ENCODE data around the gene BOC.

Gene BOC

DNA sequence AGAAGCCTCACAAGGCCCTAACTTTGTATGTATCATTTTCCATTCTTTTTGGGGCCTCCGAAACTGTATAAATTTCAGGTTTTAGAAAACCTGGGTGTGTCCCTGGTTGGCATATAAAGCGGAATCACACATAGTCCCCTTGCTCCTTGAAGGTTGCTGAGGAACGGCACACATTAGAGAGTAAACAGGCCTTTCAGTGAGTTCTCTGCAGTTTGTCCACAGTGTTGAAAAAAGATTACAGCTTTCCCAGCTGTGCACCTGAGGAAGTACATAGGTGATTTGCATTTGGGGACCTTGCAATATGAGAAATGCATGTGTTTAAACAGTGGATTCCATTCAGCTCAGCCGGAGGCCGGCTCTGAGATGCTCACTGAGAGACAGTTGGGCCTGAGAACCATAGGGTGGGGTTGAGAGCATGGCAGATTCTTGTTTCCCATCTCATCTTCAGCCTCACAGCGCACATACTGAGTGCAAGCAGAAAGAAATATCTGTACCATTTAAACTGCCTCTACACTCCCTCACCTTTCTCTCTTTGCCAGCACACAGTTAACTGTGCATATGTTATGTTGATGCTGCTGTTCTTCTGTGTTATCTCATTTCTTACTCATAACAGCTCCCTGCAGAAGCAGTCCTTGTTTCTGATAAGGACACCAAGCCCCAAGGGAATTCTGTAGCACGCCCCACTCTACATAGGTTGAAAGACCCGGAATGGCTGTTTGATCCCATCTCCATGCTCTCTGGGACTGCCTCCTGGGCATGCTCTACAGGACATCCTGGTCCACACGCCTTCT lies 60.4 kb downstream of the BOC start:
- Mint-ChIP-seq H3K27me3 (peaks cover 2% of the 10 kb centered on the region), H3K36me3 (ENCODE audit: low read depth) (no peaks in the 10 kb centered on the region), H3K4me1 (ENCODE audit: low read depth) (peaks cover 9% of the 10 kb centered on the region), H3K9me3 (no peaks in the 10 kb centered on the region), H3K27ac (no peak overlapping the region), H3K4me3 (no peak overlapping the region)
- no peak for DNase-seq

DNA sequence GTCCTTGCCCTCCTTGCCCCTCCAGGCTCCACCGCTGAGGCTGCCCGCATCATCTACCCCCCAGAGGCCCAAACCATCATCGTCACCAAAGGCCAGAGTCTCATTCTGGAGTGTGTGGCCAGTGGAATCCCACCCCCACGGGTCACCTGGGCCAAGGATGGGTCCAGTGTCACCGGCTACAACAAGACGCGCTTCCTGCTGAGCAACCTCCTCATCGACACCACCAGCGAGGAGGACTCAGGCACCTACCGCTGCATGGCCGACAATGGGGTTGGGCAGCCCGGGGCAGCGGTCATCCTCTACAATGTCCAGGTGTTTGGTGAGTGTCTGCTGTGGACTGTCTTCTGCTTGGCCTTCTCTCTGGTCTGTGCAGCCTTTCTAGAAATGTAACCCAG lies 61.0 kb downstream of the BOC start:
- H3K27me3 Mint-ChIP-seq = peaks cover 2% of the 10 kb centered on the region

DNA sequence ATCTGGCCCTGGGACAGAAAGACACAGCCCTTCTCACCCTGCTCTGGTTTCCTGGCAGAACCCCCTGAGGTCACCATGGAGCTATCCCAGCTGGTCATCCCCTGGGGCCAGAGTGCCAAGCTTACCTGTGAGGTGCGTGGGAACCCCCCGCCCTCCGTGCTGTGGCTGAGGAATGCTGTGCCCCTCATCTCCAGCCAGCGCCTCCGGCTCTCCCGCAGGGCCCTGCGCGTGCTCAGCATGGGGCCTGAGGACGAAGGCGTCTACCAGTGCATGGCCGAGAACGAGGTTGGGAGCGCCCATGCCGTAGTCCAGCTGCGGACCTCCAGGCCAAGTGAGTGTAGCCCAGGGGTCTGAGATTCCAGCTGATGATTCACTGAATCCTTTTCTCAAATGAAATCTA lies 61.7 kb downstream of the BOC start:
- peaks cover 2% of the 10 kb centered on the region for H3K27me3 Mint-ChIP-seq
- no peak overlapping the region for H3K4me3 Mint-ChIP-seq
- DNase-seq = no peak
- peaks cover 9% of the 10 kb centered on the region for H3K4me1 Mint-ChIP-seq (ENCODE audit: low read depth)
- H3K36me3 Mint-ChIP-seq (ENCODE audit: low read depth) = no peaks in the 10 kb centered on the region
- H3K27ac Mint-ChIP-seq = no peak overlapping the region
- no peaks in the 10 kb centered on the region for H3K9me3 Mint-ChIP-seq

More for the DNA sequence above, 61.0 kb downstream of the BOC start:
- Mint-ChIP-seq H3K27ac (no peak overlapping the region), H3K36me3 (ENCODE audit: low read depth) (no peaks in the 10 kb centered on the region), H3K9me3 (no peaks in the 10 kb centered on the region), H3K4me3 (no peak overlapping the region), H3K4me1 (ENCODE audit: low read depth) (peaks cover 9% of the 10 kb centered on the region)
- no peak for DNase-seq

DNA sequence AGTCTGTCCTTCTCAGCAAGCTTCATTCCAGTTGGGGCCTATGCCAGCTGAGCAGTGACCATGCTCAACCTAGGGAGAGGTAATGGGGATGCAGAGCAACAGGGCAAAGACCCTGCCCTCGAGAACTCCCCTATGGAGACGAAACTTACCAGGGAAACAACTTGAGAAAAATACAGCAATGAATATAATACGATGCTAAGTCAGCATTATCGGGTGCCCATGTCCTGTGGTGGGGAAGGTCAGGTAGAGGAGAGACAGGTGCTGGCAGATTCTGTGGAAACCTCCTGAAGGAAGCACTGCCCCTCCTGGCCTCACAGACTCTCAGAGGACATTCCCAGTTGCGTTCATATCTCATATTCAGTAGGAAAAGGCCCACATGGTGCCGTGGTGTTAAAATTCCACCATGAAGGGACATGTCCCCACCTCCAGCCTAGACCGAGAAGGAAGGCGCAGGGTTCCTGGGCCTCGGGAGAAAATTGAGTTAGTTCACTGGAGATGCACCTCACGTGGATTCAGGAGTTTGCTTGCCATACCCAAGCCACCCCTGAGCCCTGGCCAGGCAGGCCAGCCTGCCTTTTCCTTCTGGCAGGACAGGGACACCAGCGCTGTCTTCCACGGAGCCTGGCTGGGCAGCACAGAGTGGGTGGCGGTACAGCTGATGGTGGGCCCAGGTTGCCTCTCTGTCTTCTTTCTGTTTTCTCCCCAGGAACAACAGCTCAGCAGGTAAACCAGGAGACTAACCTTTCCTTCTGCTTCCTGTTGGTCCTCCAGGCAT lies 62.4 kb downstream of the BOC start:
- no peaks in the 10 kb centered on the region for H3K27me3 Mint-ChIP-seq
- no peak for DNase-seq
- H3K4me3 Mint-ChIP-seq = no peak overlapping the region
- H3K36me3 Mint-ChIP-seq (ENCODE audit: low read depth) = no peaks in the 10 kb centered on the region
- H3K4me1 Mint-ChIP-seq (ENCODE audit: low read depth) = peaks cover 9% of the 10 kb centered on the region
- H3K9me3 Mint-ChIP-seq = no peaks in the 10 kb centered on the region
- H3K27ac Mint-ChIP-seq = no peak overlapping the region

DNA sequence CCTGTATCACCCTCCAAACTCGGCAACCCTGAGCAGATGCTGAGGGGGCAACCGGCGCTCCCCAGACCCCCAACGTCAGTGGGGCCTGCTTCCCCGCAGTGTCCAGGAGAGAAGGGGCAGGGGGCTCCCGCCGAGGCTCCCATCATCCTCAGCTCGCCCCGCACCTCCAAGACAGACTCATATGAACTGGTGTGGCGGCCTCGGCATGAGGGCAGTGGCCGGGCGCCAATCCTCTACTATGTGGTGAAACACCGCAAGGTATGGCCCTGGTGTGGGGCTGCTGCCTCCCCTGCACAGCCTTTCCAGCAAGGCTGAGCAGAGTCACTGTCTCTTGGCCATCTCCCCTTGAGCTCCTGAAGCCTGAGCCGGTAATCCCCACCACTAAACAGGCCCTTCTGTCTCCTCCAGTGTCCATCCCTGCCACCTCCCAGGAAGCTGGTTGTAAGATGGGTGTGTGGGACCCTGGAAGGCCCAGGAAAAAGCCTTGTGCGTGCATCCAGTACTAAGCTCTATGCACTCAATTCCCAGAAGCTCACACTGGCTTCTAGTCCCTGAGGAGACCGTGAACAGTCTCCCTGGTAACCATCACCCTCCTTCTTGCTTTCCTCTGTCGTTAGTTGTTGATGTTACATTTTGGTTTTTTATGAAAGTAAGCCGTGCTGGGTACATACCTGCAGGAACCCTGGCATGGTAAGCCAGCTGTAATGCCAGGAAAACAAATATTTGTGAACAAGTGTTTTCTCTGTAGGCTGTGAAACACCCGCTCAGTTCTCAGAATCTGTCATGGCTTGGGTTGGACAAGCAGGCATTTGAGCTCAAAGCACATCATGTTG lies 63.3 kb downstream of the BOC start:
- H3K9me3 Mint-ChIP-seq = no peaks in the 10 kb centered on the region
- no peak overlapping the region for H3K27ac Mint-ChIP-seq

DNA sequence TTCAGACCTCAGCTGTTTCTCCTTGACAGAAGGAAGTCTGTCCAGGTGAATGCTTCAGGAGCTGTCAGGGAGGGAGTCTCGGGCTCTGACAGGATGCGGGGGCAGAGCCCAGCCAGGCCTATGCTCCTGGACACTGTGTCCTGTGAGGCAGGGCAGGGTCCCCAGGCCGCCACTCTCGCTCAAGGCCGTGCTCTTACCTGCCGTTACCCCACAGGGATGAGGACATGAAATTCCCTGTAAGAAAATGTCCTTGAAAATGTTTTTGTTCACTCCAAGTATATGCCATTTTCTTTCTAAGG lies 63.9 kb downstream of the BOC start:
- Mint-ChIP-seq H3K9me3 (no peaks in the 10 kb centered on the region), H3K36me3 (ENCODE audit: low read depth) (no peaks in the 10 kb centered on the region), H3K27ac (no peak overlapping the region), H3K27me3 (no peaks in the 10 kb centered on the region), H3K4me1 (ENCODE audit: low read depth) (peaks cover 9% of the 10 kb centered on the region), H3K4me3 (no peak overlapping the region)
- no peak for DNase-seq

More for the DNA sequence above, 63.3 kb downstream of the BOC start:
- Mint-ChIP-seq H3K4me1 (ENCODE audit: low read depth) (peaks cover 9% of the 10 kb centered on the region), H3K36me3 (ENCODE audit: low read depth) (no peaks in the 10 kb centered on the region), H3K4me3 (no peak overlapping the region), H3K27me3 (no peaks in the 10 kb centered on the region)
- DNase-seq = no peak

DNA sequence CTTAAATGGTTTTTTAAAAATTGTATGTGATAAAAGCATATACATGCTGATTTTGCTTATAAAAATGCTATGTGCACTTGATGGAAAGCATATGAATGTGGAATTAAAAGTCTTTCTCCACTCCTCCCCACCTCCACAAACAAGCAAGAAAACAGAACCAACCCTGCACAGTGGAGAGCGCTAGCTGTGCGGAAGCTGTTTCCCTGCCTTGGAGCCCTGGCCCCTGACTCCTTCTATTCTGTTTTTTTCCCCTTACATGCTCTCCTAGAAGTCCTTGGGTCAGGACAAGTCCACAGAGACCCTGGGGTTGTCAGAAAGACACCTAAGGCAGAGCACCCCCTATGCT lies 64.2 kb downstream of the BOC start:
- no peaks in the 10 kb centered on the region for H3K36me3 Mint-ChIP-seq (ENCODE audit: low read depth)
- DNase-seq = no peak
- peaks cover 9% of the 10 kb centered on the region for H3K4me1 Mint-ChIP-seq (ENCODE audit: low read depth)
- no peaks in the 10 kb centered on the region for H3K27me3 Mint-ChIP-seq
- H3K27ac Mint-ChIP-seq = no peak overlapping the region
- no peaks in the 10 kb centered on the region for H3K9me3 Mint-ChIP-seq
- no peak overlapping the region for H3K4me3 Mint-ChIP-seq

DNA sequence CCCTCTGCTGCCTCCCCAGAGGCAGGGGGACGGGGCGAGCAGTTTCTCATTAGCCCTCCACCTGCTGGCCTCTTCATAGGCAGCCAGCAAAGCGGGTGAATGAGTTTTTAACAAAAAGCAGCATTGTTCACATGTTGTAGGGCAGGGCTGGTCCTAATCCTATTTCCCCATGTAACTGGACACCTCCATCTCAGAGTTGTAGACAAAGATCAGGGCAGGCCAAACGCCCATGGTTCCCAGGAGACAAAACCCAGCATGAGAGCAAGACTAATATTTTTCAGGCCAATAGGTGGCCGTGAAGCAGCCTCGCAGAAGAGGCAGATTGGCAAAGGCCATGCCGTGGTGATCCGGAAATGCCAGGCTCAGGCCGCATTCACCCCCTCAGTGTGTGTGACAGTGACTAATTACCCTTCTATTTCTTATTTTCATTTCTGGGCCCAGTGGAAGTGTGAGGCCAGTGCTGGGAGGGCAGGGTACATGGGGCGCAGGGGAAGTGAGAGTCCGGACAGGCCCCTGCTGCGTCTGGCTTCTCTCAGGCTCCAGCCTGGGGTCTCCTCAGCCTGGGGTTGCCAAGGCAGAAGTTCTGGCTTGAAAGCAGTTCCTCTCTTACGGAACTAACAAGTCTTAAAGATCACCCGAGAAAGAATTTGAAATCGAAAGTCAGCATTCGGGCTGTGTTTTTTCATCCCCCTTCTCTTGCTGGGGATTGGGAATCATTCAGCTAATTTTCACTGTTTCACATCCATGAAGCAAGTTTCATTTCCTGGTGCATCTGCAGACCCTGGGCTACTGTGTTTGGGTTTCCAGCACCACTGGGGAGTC lies 64.8 kb downstream of the BOC start:
- no peaks in the 10 kb centered on the region for H3K27me3 Mint-ChIP-seq
- no peak for DNase-seq

DNA sequence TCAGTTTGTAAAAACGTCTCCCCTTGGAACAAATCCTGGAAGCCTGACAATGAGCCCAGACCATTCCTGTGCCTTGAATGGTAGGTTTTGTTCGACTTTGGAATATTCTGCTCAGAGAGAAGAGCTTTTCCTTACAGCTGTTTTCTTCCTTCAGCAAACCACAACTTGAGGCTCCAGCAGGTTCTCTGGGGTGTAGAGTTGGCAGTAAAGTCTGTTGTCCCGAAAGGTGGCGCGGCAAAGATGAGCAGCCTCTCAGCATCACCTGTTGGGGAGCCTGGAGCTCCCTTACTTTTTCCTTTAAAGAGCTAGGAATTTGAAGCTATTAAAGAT lies 65.4 kb downstream of the BOC start:
- Mint-ChIP-seq H3K4me1 (ENCODE audit: low read depth) (peaks cover 9% of the 10 kb centered on the region), H3K4me3 (no peak overlapping the region), H3K36me3 (ENCODE audit: low read depth) (no peaks in the 10 kb centered on the region), H3K27ac (no peak overlapping the region), H3K27me3 (no peaks in the 10 kb centered on the region), H3K9me3 (no peaks in the 10 kb centered on the region)
- no peak for DNase-seq

More for the DNA sequence above, 64.8 kb downstream of the BOC start:
- H3K9me3 Mint-ChIP-seq = no peaks in the 10 kb centered on the region
- peak overlapping the region; percentile 34 for H3K27ac Mint-ChIP-seq
- peaks cover 9% of the 10 kb centered on the region for H3K4me1 Mint-ChIP-seq (ENCODE audit: low read depth)
- no peaks in the 10 kb centered on the region for H3K36me3 Mint-ChIP-seq (ENCODE audit: low read depth)
- H3K4me3 Mint-ChIP-seq = peak overlapping the region; percentile 32

DNA sequence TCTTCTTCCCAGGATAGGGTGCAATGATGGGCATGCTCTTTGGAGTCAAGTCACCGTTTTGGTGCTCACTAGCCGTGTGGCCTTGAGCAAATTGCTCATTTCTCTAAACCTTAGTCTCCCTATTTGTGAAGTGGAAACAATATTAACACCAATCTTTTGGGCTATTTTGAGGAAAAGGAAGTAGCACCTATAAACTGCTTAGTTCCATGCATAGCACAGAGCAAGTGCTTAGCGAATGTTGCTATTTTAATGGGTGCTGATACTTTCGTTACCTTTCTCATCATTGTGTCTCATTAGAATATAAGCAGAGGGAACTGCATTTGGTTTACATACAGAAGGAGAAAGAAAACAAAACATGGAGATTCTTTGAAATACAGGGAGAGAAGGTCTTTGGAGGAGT lies 66.1 kb downstream of the BOC start:
- no peak for DNase-seq
- Mint-ChIP-seq H3K27ac (no peak overlapping the region), H3K4me3 (no peak overlapping the region), H3K36me3 (ENCODE audit: low read depth) (no peaks in the 10 kb centered on the region), H3K4me1 (ENCODE audit: low read depth) (peaks cover 9% of the 10 kb centered on the region), H3K9me3 (no peaks in the 10 kb centered on the region), H3K27me3 (no peaks in the 10 kb centered on the region)

DNA sequence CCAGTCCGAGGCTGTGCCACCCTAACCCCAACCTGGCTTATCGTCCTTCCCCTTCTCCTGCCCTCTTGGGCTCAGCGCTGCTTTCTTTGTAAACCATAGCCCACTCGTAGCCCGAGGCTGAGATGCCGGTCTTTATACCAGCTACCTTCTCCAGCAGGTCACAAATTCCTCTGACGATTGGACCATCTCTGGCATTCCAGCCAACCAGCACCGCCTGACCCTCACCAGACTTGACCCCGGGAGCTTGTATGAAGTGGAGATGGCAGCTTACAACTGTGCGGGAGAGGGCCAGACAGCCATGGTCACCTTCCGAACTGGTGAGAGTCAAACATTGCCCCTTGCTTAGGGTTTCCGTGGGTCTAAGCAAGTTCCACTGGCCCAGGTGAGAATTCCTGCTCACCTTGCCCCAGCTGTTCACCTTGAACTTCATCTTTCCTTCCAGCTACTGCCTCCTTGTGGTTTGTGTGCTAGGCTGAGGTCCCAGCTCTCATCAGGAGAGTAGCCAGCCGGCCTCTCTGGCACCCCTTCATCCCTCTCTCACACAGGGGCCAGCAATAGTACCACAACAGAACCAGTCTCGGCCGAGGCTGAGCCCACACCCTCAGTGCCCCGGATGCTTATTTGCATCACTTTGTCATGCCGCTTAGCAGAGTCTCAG lies 66.7 kb downstream of the BOC start:
- DNase-seq = no peak
- no peaks in the 10 kb centered on the region for H3K36me3 Mint-ChIP-seq (ENCODE audit: low read depth)
- peaks cover 9% of the 10 kb centered on the region for H3K4me1 Mint-ChIP-seq (ENCODE audit: low read depth)
- no peak overlapping the region for H3K4me3 Mint-ChIP-seq
- H3K9me3 Mint-ChIP-seq = no peaks in the 10 kb centered on the region
- no peaks in the 10 kb centered on the region for H3K27me3 Mint-ChIP-seq
- H3K27ac Mint-ChIP-seq = no peak overlapping the region

DNA sequence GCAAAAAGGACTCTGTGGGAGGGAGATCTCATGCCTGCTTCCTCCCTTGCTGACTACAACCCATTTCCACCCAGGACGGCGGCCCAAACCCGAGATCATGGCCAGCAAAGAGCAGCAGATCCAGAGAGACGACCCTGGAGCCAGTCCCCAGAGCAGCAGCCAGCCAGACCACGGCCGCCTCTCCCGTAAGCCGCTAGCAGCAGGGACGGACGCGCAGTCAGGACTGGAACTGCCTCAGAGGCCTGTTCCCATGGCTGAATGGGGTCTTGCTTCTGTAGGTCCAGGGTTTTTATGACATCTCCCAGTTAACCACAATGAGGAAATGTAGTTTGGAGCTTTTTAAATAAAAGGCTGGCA lies 67.2 kb downstream of the BOC start:
- Mint-ChIP-seq H3K36me3 (ENCODE audit: low read depth) (no peaks in the 10 kb centered on the region), H3K4me1 (ENCODE audit: low read depth) (peaks cover 9% of the 10 kb centered on the region), H3K4me3 (no peak overlapping the region), H3K27ac (no peak overlapping the region), H3K27me3 (no peaks in the 10 kb centered on the region), H3K9me3 (no peaks in the 10 kb centered on the region)
- DNase-seq = no peak

DNA sequence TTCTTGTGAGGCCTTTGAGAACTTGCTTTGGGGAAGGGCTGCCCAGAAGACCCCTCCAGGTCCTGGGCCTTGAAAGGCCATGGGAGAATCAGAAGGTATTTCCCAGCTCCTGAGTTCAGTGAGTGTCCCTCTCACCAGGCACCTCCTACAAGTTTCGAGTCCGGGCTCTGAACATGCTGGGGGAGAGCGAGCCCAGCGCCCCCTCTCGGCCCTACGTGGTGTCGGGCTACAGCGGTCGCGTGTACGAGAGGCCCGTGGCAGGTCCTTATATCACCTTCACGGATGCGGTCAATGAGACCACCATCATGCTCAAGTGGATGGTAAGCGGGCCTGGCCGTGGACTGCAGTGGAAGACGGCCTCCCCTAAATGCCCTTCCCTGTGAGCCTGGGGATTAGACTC lies 68.3 kb downstream of the BOC start:
- Mint-ChIP-seq H3K4me3 (no peak overlapping the region), H3K4me1 (ENCODE audit: low read depth) (peaks cover 9% of the 10 kb centered on the region), H3K27ac (no peak overlapping the region), H3K36me3 (ENCODE audit: low read depth) (no peaks in the 10 kb centered on the region), H3K27me3 (no peaks in the 10 kb centered on the region), H3K9me3 (no peaks in the 10 kb centered on the region)
- no peak for DNase-seq

DNA sequence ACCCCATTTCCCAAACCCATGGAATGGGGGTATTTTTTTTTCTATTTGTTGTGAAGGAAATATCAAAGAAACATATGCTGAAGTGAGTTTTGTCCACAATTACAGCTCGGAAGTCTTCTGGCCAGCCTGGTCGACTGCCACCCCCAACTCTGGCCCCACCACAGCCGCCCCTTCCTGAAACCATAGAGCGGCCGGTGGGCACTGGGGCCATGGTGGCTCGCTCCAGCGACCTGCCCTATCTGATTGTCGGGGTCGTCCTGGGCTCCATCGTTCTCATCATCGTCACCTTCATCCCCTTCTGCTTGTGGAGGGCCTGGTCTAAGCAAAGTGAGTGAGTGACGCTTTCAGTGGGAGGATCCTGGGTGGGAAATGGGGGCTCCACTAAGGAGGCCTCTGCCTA lies 71.9 kb downstream of the BOC start:
- Mint-ChIP-seq H3K9me3 (no peaks in the 10 kb centered on the region), H3K4me3 (no peak overlapping the region), H3K27ac (no peak overlapping the region)

More for the DNA sequence above, 71.9 kb downstream of the BOC start:
- Mint-ChIP-seq H3K4me1 (ENCODE audit: low read depth) (peaks cover 6% of the 10 kb centered on the region), H3K27me3 (no peaks in the 10 kb centered on the region), H3K36me3 (ENCODE audit: low read depth) (no peaks in the 10 kb centered on the region)
- no peak for DNase-seq
